Aorta (tissue), 5 donors: ENCODE results near the gene CRYAA. TPM values are rescaled to one million over a fixed set of nuclear protein-coding genes. Genes with fewer than 3 reads are reported as not detected.
"Not testable (repeated sequence)": the region's sequence is repeated elsewhere in the genome, so short reads cannot be mapped to it uniquely, and the experiment has no call there.

Experiments used
- ATAC-seq: fragments of 200-7000 bp; cut with Tn5 transposase; one replicate; pipeline ENCODE4 v1.9.1; 2022; ENCODE audit warnings: moderate library complexity; ENCODE audit not compliant: low FRiP score
- DNase-seq, 2 donors: peaks; one replicate each; pipeline ENCODE4 v3.0.0-alpha.2; 2020
- H3K27ac ChIP-seq, 2 donors: one replicate each; pipeline ENCODE4 v1.5.1; 2013; ENCODE audit warnings: low read length in 2 of 2, mild to moderate bottlenecking in 2 of 2, moderate library complexity in 2 of 2, control low read depth in 1 of 2, inconsistent platforms in 1 of 2, low read depth in 1 of 2
- H3K27me3 ChIP-seq, 2 donors: one replicate each; pipeline ENCODE4 v1.6.1; 2013; ENCODE audit warnings: control low read depth in 1 of 2, low read length in 1 of 2, mild to moderate bottlenecking in 1 of 2, moderate library complexity in 1 of 2; ENCODE audit not compliant: insufficient read depth in 2 of 2, control insufficient read depth in 1 of 2
- H3K36me3 ChIP-seq, 2 donors: one replicate each; pipeline ENCODE4 v1.6.1; 2013; ENCODE audit warnings: control low read depth in 1 of 2, low read length in 1 of 2, mild to moderate bottlenecking in 1 of 2; ENCODE audit not compliant: insufficient read depth in 2 of 2, control insufficient read depth in 1 of 2
- H3K4me1 ChIP-seq, 2 donors: one replicate each; pipeline ENCODE4 v1.6.1; 2013; ENCODE audit warnings: low read length in 2 of 2, control low read depth in 1 of 2, mild to moderate bottlenecking in 1 of 2, moderate library complexity in 1 of 2; ENCODE audit not compliant: insufficient read depth in 2 of 2, control insufficient read depth in 1 of 2
- H3K4me3 ChIP-seq, 2 donors: one replicate each; pipeline ENCODE4 v1.5.1; 2013; ENCODE audit warnings: low read length in 2 of 2, control low read depth in 1 of 2, mild to moderate bottlenecking in 1 of 2
- H3K9me3 ChIP-seq: one replicate; pipeline ENCODE4 v1.6.1; 2013; ENCODE audit warnings: mild to moderate bottlenecking, low read length; ENCODE audit not compliant: control insufficient read depth
- WGBS, 2 donors: extraction: QIAGEN DNeasy Blood & Tissue Kit; methylation state at CpG; one replicate each; pipeline ENCODE4 v1.1.7; 2013; 5-methylcytosine and 5-hydroxymethylcytosine counted together
- intact Hi-C, 2 donors: fragments of 100-400 bp; cut with DNase I; formaldehyde crosslinking; loops; one replicate each; pipeline versions ENCODE4 v1.14.2 to v1.15.0; 2022
- long read RNA-seq, 2 donors: library from polyadenylated mRNA; unstranded; transcript quantifications; one replicate each; pipeline ENCODE4 v2.0.0, GENCODE V29; 2020 to 2021
- polyA plus RNA-seq, 2 donors: library from polyadenylated mRNA; stranded (reverse); fragments of 200-250 nt; gene quantifications; one replicate each; pipeline ENCODE4 v1.2.3, GENCODE V29; 2013
- total RNA-seq, 2 donors: library from RNA; stranded (reverse); fragmentation: NEBNext Ultra II Directional; extraction: Animal tissue kit (Norgen Biotek cat#: 25700); gene quantifications; one replicate each; pipeline ENCODE4 v1.2.1, GENCODE V29; 2021
- donor health status: healthy with polysubstance abuse.
- donor health status: Bipolar disorder and iron deficiency.
- donor health status: DM: no; HTN: no; CAD: no.
- donor health status: DM: no; HTN: no; CAD: no.
- donor health status: DM: yes; HTN: yes; CAD: no.

Gene CRYAA, protein sequence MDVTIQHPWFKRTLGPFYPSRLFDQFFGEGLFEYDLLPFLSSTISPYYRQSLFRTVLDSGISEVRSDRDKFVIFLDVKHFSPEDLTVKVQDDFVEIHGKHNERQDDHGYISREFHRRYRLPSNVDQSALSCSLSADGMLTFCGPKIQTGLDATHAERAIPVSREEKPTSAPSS
- total RNA-seq (not detected), polyA plus RNA-seq (not detected)
- long read RNA-seq, donor 1 = 0 reads
- long read RNA-seq, donor 2 = 0 reads

DNA sequence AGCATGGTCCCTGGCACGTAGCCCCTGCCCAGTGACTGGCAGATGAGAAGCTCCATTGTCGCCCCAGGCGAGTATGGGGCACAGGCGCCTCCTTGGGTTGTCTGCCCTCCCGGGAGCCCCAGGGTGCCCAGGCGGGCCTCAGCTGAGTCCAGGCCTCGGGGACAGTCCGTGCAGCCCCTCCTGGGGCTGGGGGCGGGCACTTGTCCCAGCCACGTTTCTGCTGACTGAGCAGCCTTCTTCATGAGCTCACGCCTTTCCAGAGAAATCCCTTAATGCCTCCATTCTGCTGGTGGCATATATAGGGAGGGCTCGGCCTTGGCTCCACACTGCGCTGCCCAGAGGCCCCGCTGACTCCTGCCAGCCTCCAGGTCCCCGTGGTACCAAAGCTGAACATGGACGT, at the start of gene CRYAA:
TSS of gene CRYAA (plus strand) at position 301 of the 400 bp plus-strand sequence. CDS start at position 393, 92 bp downstream.
- intact Hi-C loops, H3K27me3 ChIP-seq, ATAC-seq, H3K36me3 ChIP-seq, DNase-seq, H3K27ac ChIP-seq, H3K9me3 ChIP-seq, H3K4me1 ChIP-seq, H3K4me3 ChIP-seq: not testable (repeated sequence)
- 90% methylated on average over 4 of the region's 16 CpGs; no CpG with 5 or more reads in 1 of the 2 donors for WGBS, 2 donors

DNA sequence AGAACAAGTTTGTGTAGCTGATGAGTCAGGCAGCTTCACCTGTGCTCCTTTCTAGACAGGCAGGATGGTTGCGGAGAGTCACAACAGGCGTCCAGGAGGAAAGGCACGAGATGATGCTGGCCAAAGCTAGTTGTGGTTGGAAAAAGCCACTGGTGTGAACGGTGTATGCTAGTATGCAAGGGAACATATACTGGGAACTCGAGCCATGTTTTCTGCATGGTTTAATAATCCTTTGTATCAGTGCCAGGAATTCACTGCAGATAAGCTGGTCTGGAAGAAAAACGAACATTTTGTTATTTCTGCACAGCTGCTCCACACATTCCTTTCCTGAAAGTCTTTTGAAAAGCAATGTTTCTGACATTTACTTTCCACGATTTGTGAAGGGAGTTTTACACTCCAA, 38.7 kb upstream of the CRYAA start:
- H3K27ac ChIP-seq, ATAC-seq, H3K9me3 ChIP-seq, H3K4me1 ChIP-seq, H3K27me3 ChIP-seq, intact Hi-C loops, H3K4me3 ChIP-seq, DNase-seq, H3K36me3 ChIP-seq: not testable (repeated sequence)
- no CpG with 5 or more reads among the region's 7 CpGs for WGBS, 2 donors

GRCh38 chr21:43134520-43134919, 34.3 kb upstream of the CRYAA start:
- DNase-seq, intact Hi-C loops, H3K4me1 ChIP-seq, H3K36me3 ChIP-seq, ATAC-seq, H3K9me3 ChIP-seq, H3K4me3 ChIP-seq, H3K27ac ChIP-seq, H3K27me3 ChIP-seq: not testable (repeated sequence)
- WGBS, 2 donors = no CpG with 5 or more reads among the region's 10 CpGs

DNA sequence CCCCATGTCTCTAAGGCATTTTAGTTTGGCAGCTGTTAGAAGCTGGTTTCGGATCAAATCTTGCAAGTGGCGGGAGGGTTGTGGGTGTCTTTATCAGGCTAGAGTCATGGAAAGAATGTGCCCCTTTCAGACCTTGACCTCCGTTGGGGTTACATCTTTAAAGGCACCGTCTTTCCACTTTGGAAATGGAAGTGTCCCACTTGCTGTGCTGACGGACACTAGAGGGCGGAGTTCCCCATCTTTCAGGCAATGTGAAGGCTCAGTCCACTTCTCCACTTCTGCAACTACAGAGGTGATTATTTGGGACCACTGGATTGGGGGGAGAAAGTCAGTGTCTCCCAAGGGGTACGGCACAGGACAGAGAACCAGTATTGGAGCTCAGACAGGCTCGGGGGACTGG, 29.9 kb upstream of the CRYAA start:
- ATAC-seq, H3K36me3 ChIP-seq, intact Hi-C loops, H3K4me1 ChIP-seq, H3K27me3 ChIP-seq, H3K27ac ChIP-seq, H3K4me3 ChIP-seq, DNase-seq, H3K9me3 ChIP-seq: not testable (repeated sequence)
- WGBS, 2 donors = 0% methylated on average over 4 of the region's 8 CpGs; no CpG with 5 or more reads in 1 of the 2 donors

- WGBS, 2 donors = 86% methylated on average over 5 of the region's 17 CpGs; no CpG with 5 or more reads in 1 of the 2 donors
- H3K27me3 ChIP-seq, H3K27ac ChIP-seq, H3K36me3 ChIP-seq, intact Hi-C loops, H3K4me3 ChIP-seq, H3K9me3 ChIP-seq, H3K4me1 ChIP-seq, ATAC-seq, DNase-seq: not testable (repeated sequence)
These were observed 27.4 kb upstream of the CRYAA start for GRCh38 chr21:43141407-43141806.

DNA sequence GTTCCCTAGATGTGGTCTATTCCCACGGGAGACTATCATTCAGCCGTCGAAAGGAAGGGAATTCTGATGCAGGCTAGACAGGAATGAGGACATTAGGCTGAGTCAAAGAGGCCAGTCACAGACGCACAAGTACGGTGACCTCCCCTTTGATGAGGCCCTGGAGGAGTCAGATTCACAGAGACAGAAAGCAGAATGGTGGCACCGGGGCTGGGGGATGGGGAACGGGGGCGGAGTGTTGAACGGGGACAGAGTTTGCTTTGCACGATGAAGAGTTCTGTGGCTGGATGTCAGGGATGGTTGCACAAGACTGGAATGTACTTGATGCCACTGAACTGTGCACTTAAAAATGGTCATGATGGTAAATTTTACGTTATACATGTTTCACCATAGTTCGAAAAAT, 22.2 kb upstream of the CRYAA start:
- H3K27ac ChIP-seq, DNase-seq, H3K27me3 ChIP-seq, ATAC-seq, H3K4me3 ChIP-seq, intact Hi-C loops, H3K9me3 ChIP-seq, H3K4me1 ChIP-seq, H3K36me3 ChIP-seq: not testable (repeated sequence)
- no CpG with 5 or more reads among the region's 12 CpGs for WGBS, 2 donors

GRCh38 chr21:43147999-43148398, 20.8 kb upstream of the CRYAA start:
- intact Hi-C loops, H3K9me3 ChIP-seq, H3K27me3 ChIP-seq, DNase-seq, H3K36me3 ChIP-seq, H3K27ac ChIP-seq, H3K4me1 ChIP-seq, H3K4me3 ChIP-seq, ATAC-seq: not testable (repeated sequence)
- no CpG with 5 or more reads among the region's 7 CpGs for WGBS, 2 donors

DNA sequence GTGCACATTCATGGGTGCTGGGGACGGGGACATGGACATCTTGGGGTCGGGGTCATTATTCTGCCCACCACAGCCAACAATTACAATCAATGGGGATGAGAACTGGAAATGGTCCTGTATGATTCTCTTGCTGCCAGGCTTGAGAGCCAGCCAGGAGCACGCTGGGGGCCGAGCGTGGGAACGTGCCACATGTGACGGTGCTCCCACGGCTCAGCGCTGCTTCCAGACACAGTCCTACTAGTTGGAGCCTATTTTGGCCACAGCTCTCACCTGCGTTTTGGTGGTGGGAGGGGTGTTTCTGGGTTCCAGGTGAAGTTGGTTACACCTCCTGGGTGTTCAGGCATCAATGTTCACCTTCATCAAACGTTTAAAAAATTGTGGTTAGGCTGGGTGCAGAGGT, 19.5 kb upstream of the CRYAA start:
- H3K4me1 ChIP-seq, H3K4me3 ChIP-seq, ATAC-seq, H3K27ac ChIP-seq, H3K36me3 ChIP-seq, H3K9me3 ChIP-seq, DNase-seq, intact Hi-C loops, H3K27me3 ChIP-seq: not testable (repeated sequence)
- no CpG with 5 or more reads among the region's 11 CpGs for WGBS, 2 donors

DNA sequence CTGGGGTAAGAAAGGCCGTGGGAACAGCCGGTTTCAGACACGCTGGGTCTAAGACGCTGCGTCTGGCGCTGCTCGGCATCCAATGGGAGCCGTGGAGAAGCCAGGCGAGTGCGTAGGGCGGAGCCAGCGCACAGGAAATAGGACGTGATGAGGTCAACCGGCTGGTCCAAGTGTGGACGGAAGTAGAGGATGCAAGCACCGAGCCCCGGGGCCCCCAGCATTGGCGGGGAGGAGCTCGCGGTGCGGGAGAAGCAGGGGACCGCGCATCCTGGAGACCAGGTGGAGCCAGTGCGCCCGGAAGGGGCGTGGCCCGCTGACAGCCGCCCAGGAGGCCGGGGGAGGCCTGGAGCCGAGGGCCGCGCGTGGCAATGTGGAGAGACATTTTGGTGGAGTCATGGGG, 15.2 kb upstream of the CRYAA start:
- H3K27ac ChIP-seq, ATAC-seq, H3K9me3 ChIP-seq, H3K36me3 ChIP-seq, H3K4me3 ChIP-seq, H3K27me3 ChIP-seq, H3K4me1 ChIP-seq, intact Hi-C loops, DNase-seq: not testable (repeated sequence)
- no CpG with 5 or more reads among the region's 33 CpGs for WGBS, 2 donors
